ENCODE results near the gene HAPLN3. TPM values are rescaled to one million over a fixed set of nuclear protein-coding genes. Genes with fewer than 3 reads are reported as not detected.
A peak's percentile ranks its signal among the peaks of the same experiment; 100 is the strongest.

The HAPLN3 gene
- polyA plus RNA-seq, 2 of the 4 experiments (the other 2 are of a cell fraction) = 8.5 to 39.7 TPM

GRCh38 chr15:88907111-88907510 is 11.8 kb upstream of the HAPLN3 start:
- H3K4me2 ChIP-seq = no peak overlapping the region
- POLR2A ChIA-PET = no interaction called here
- H3K9me3 ChIP-seq = no peaks in the 10 kb centered on the region
- no peak overlapping the region for H3K4me3 ChIP-seq
- WGBS (ENCODE audit: missing lambda C conversion rate) = 88% methylated on average over 12 of the region's 14 CpGs
- ATAC-seq (no peak), DNase-seq (ENCODE audit: low read depth in 1 of 2, low spot score in 1 of 2) (no peak), FAIRE-seq (no peak)
- H3K4me1 ChIP-seq = peaks cover 37% of the 10 kb centered on the region
- CTCF ChIA-PET = interaction anchor here (0.7 to 32.8 kb wide), 15 partner anchors 10 to 292 kb away, joined by 3 to 851 read pairs (median 14); partner anchors contain the start of genes HAPLN3 and MFGE8
- TF ChIP-seq HOXB5 (CRISPR knock-in tag; IDR thresholded peaks at IDR 0.05) = no peak
- TF ChIP-seq EHF (CRISPR knock-in tag; IDR thresholded peaks at IDR 0.05) = no peak
- TF ChIP-seq RCOR1 (IDR thresholded peaks at IDR 0.05; ENCODE audit: low read depth, low read length) = no peak
- TF ChIP-seq MAX (IDR thresholded peaks at IDR 0.05) = no peak
- no peak for TF ChIP-seq RFX5 (IDR thresholded peaks at IDR 0.05)
- no peak for TF ChIP-seq RARB (CRISPR knock-in tag; IDR thresholded peaks at IDR 0.05)
- TF ChIP-seq MAFK (IDR thresholded peaks at IDR 0.05; ENCODE audit: partially characterized antibody) = no peak
- TF ChIP-seq TFCP2L1 (CRISPR knock-in tag; IDR thresholded peaks at IDR 0.05) = no peak
- no peak overlapping the region; a peak in 1 of 6 replicates for H3K27ac ChIP-seq

GRCh38 chr15:88906551-88906950 is 11.2 kb upstream of the HAPLN3 start:
- DNase-seq (ENCODE audit: low read depth in 1 of 2, low spot score in 1 of 2) (no peak), ATAC-seq (no peak), FAIRE-seq (no peak)
- Histone ChIP-seq H3K4me1 (peaks cover 32% of the 10 kb centered on the region), H3K9me3 (no peaks in the 10 kb centered on the region), H3K4me3 (no peak overlapping the region), H3K4me2 (no peak overlapping the region), H3K27ac (no peak overlapping the region; a peak in 1 of 6 replicates)
- 94% methylated on average over 7 of the region's 7 CpGs for WGBS (ENCODE audit: missing lambda C conversion rate)
- TF ChIP-seq FOSB (CRISPR knock-in tag; IDR thresholded peaks at IDR 0.05) = no peak
- no peak for TF ChIP-seq NR3C1 (IDR thresholded peaks at IDR 0.05)
- CTCF ChIA-PET = interaction anchor here (0.6 to 32.8 kb wide), 11 partner anchors 10 to 272 kb away, joined by 3 to 851 read pairs (median 57); partner anchors contain the start of genes HAPLN3 and MFGE8
- POLR2A ChIA-PET = no interaction called here

- ATAC-seq (no peak), DNase-seq (ENCODE audit: low read depth in 1 of 2, low spot score in 1 of 2) (no peak), FAIRE-seq (no peak)
- H3K4me1 ChIP-seq = peaks cover 32% of the 10 kb centered on the region
- H3K4me2 ChIP-seq = no peak overlapping the region
- no peaks in the 10 kb centered on the region for H3K9me3 ChIP-seq
- no peak overlapping the region for H3K4me3 ChIP-seq
- 95% methylated on average over 1 of the region's 1 CpG for WGBS (ENCODE audit: missing lambda C conversion rate)
- ChIA-PET CTCF (interaction anchor here (0.6 to 32.8 kb wide), 15 partner anchors 11 to 289 kb away, joined by 3 to 851 read pairs (median 57); partner anchors contain the start of genes HAPLN3 and MFGE8), POLR2A (no interaction called here)
- TF ChIP-seq NFE2L2 (conservative IDR thresholded peaks at IDR 0.05; ENCODE audit: low read length) (no peak), SMC3 (IDR thresholded peaks at IDR 0.05) (no peak), ELK1 (IDR thresholded peaks at IDR 0.05; ENCODE audit: low read depth, low read length) (no peak), E2F6 (IDR thresholded peaks at IDR 0.05; ENCODE audit: borderline replicate concordance, low read depth) (no peak), EHMT2 (IDR thresholded peaks at IDR 0.05; ENCODE audit: low read depth) (no peak), RCOR1 (IDR thresholded peaks at IDR 0.05; ENCODE audit: low read depth, low read length) (no peak), FOSL2 (IDR thresholded peaks at IDR 0.05) (no peak), FOSL2 (CRISPR knock-in tag; IDR thresholded peaks at IDR 0.05) (no peak), CHD2 (IDR thresholded peaks at IDR 0.05; ENCODE audit: low read length, partially characterized antibody) (no peak), ZSCAN20 (CRISPR knock-in tag; IDR thresholded peaks at IDR 0.05) (no peak), HOXB5 (CRISPR knock-in tag; IDR thresholded peaks at IDR 0.05) (no peak)
- H3K27ac ChIP-seq = peak overlapping the region in 1 of 2 experiments; percentile 71; a peak in 2 of 6 replicates
These were observed 10.8 kb upstream of the HAPLN3 start for GRCh38 chr15:88906130-88906529.

GRCh38 chr15:88905576-88905975 is 10.2 kb upstream of the HAPLN3 start:
- H3K27ac ChIP-seq = peak overlapping the region; percentile 49 to 71; a peak in 5 of 6 replicates
- FAIRE-seq (no peak), ATAC-seq (peak in 1 of 2 experiments; percentile 1; a peak in 1 of 6 replicates), DNase-seq (ENCODE audit: low read depth in 1 of 2, low spot score in 1 of 2) (no peak)
- WGBS (ENCODE audit: missing lambda C conversion rate) = 79% methylated on average over 9 of the region's 11 CpGs
- no peaks in the 10 kb centered on the region for H3K9me3 ChIP-seq
- peak overlapping the region; percentile 52 for H3K4me2 ChIP-seq
- TF ChIP-seq RAD21 (conservative IDR thresholded peaks at IDR 0.05 in 1 of 2, IDR thresholded peaks at IDR 0.05 in 1 of 2) (no peak), RCOR1 (IDR thresholded peaks at IDR 0.05; ENCODE audit: low read depth, low read length) (no peak), RFX5 (IDR thresholded peaks at IDR 0.05) (no peak), FOXS1 (CRISPR knock-in tag; IDR thresholded peaks at IDR 0.05) (no peak), E2F6 (IDR thresholded peaks at IDR 0.05; ENCODE audit: borderline replicate concordance, low read depth) (no peak), MAFK (IDR thresholded peaks at IDR 0.05; ENCODE audit: partially characterized antibody) (no peak), KDM1A (IDR thresholded peaks at IDR 0.05; ENCODE audit: low read depth) (no peak), MAZ (IDR thresholded peaks at IDR 0.05; ENCODE audit: borderline replicate concordance, low read depth, low read length) (no peak), ZSCAN20 (CRISPR knock-in tag; IDR thresholded peaks at IDR 0.05) (no peak), ZNF302 (CRISPR knock-in tag; IDR thresholded peaks at IDR 0.05) (no peak), SREBF2 (IDR thresholded peaks at IDR 0.05) (no peak), JUN (IDR thresholded peaks at IDR 0.05) (no peak), KDM5A (IDR thresholded peaks at IDR 0.05) (no peak)
- ChIA-PET POLR2A (interaction anchor here (0.5 to 2.2 kb wide), 5 partner anchors 8 to 133 kb away, joined by 3 to 16 read pairs (median 10); partner anchors contain the start of genes HAPLN3 and MFGE8), CTCF (interaction anchor here (0.7 to 32.8 kb wide), 37 partner anchors 11 to 368 kb away, joined by 3 to 851 read pairs (median 8); partner anchors contain the start of genes HAPLN3 and MFGE8)
- H3K4me1 ChIP-seq = peaks cover 30% of the 10 kb centered on the region
- no peak overlapping the region for H3K4me3 ChIP-seq

Measured in A549 (cell line).